ENCODE measurements around the gene TMEM131L.
"Not testable (repeated sequence)": the region's sequence is repeated elsewhere in the genome, so short reads cannot be mapped to it uniquely, and the experiment has no call there.

TMEM131L gene

DNA sequence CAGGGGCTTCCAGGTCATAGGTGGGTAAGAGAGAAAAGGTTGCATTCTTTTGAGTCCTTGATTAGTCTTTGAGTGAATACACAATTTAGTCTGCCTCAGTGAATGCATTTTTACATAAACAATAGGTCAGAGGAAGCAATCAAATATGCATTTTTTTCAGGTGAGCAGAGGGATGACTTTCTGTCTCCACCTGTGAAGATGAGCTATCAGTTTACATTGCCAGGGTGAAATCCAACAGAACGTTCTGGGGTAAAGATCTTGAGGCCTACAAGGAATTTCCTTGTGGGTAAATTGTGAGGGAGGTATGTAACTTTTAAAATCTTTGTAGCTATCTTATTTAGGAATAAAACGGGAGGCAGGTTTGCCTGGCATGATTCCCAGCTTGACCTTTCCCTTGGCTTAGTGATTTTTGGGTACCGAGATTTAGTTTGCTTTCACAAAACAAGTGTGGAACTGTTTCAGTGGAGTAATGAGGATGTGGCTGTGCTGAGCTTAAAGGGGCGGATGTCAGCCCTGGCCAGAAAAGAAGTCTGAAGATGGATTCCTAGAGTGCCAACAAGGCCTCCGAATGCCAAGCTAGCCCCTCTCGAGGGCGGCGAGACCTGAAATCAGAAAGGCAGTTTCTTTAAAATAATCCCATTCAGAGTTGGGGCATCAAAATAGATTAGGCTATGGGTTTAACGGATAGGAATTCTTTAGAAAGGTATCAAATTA lies 29.5 kb downstream of the TMEM131L start:
- H3K27me3 ChIP-seq (ENCODE audit: low read depth, low read length), result no peaks in the 10 kb centered on the region
- peaks cover 0 to 13% of the 10 kb centered on the region in 2 donors for H3K4me1 ChIP-seq (ENCODE audit: control insufficient read depth in 1 of 2, insufficient read depth in 2 of 2, low read length in 2 of 2)
- H3K4me3 ChIP-seq (ENCODE audit: low read depth in 1 of 2, low read length in 2 of 2), result no peak overlapping the region
- no peaks in the 10 kb centered on the region for H3K9me3 ChIP-seq (ENCODE audit: control insufficient read depth in 1 of 2, low read length in 2 of 2)
- H3K36me3 ChIP-seq (ENCODE audit: control insufficient read depth in 1 of 2, insufficient read depth in 2 of 2, low read length in 2 of 2), result no peaks in the 10 kb centered on the region
- no peak overlapping the region for H3K27ac ChIP-seq (ENCODE audit: low read length)

DNA sequence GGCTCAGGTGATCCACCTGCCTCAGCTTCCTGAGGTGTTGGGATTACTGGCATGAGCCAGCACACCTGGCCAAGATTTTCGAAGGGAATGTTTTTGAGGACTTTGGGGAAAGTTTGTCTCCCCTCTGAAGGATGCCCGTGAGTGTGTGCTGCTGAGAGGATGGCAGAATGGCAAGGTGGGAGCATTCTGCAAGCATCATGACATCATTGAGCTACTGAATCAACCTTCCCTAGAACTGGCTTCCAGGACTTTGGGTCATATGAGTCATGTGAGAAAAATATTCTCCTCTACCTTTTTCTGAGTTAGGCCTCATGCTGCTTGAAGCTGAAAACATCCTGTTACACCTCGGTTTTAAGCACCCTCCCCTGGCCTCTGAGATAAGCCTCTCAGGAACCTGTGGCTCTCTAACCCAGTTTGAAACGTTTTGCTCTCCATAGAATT lies 31.0 kb downstream of the TMEM131L start:
- Histone ChIP-seq H3K9me3 (ENCODE audit: control insufficient read depth in 1 of 2, low read length in 2 of 2) (no peaks in the 10 kb centered on the region), H3K4me3 (ENCODE audit: low read depth in 1 of 2, low read length in 2 of 2) (no peak overlapping the region), H3K27me3 (ENCODE audit: low read depth, low read length) (no peaks in the 10 kb centered on the region), H3K27ac (ENCODE audit: low read length) (peak overlapping the region; percentile 10), H3K36me3 (ENCODE audit: control insufficient read depth in 1 of 2, insufficient read depth in 2 of 2, low read length in 2 of 2) (no peaks in the 10 kb centered on the region), H3K4me1 (ENCODE audit: control insufficient read depth in 1 of 2, insufficient read depth in 2 of 2, low read length in 2 of 2) (peaks cover 0 to 13% of the 10 kb centered on the region in 2 donors)

DNA sequence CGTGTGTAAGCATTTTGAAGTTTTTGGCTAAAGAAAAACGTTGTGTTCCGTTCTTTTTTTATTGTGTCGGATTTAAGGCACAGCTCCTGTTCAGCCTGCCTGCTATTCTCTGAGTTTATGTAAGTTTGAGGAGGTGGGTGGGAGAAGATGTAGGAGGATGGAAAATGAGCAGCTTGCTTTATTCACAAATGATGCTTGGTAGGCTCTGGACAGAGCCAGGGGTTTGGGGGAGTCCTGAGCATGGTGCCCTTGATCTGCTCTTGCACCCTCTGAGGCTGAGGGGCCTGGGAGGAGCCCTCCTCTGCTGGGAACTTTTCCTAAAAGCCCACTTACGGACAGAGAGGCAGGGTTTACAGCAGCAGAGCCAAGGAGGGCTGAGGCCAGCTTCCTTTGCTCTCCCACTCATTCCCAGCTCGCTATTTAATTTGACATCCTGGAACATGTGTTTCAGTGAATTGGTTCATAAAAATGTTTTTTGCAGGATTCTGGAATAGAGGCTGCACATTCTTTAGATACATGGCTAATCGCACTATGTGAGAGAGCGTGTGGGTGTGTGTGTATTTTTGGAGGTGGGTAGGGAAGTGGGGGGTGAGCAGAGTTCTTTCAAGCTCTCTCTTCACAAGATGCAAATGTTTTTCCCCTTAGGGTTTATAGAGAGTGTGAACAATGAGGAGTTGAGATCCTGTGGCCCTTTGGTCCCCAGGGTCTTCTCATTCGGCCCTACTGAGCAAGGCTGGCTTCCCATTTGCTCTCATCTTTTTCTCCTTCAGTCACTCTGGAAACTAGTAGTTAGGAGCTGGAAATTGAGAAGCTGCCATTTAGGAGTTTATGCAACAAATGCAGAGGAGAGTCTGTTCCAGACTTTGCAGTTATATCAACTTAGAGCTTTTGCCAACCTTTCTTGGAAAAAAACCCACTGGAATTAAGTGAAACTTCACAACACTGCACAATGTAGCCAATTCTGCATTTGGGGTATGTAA lies 32.1 kb downstream of the TMEM131L start:
- Histone ChIP-seq H3K4me1 (ENCODE audit: control insufficient read depth in 1 of 2, insufficient read depth in 2 of 2, low read length in 2 of 2) (peaks cover 0 to 20% of the 10 kb centered on the region in 2 donors), H3K27ac (ENCODE audit: low read length) (peak overlapping the region; percentile 58), H3K4me3 (ENCODE audit: low read depth in 1 of 2, low read length in 2 of 2) (peak overlapping the region in 1 of 2 donors; percentile 2), H3K36me3 (ENCODE audit: control insufficient read depth in 1 of 2, insufficient read depth in 2 of 2, low read length in 2 of 2) (no peaks in the 10 kb centered on the region), H3K9me3 (ENCODE audit: control insufficient read depth in 1 of 2, low read length in 2 of 2) (no peaks in the 10 kb centered on the region), H3K27me3 (ENCODE audit: low read depth, low read length) (no peaks in the 10 kb centered on the region)

DNA sequence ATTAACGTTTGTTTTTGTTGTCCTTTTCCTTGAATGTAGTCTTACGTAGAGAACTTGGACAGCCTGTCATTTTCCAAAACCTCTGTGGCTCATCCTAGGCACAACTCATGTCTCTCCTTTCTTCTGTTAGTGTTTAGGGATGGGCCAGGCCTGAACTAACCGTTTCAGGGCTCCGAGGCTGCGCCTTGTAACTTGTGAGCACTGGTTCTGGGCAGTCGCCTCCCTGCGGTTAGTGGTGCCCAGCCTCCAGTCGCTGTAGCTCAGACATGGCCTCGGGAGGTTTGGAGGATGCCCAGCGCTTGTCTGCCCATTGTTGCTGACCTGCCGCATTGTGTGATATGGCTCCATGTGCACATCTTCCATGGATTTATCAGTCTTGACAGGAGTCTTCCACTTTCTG lies 32.8 kb downstream of the TMEM131L start:
- no peaks in the 10 kb centered on the region for H3K36me3 ChIP-seq (ENCODE audit: control insufficient read depth in 1 of 2, insufficient read depth in 2 of 2, low read length in 2 of 2)
- H3K4me1 ChIP-seq (ENCODE audit: control insufficient read depth in 1 of 2, insufficient read depth in 2 of 2, low read length in 2 of 2), result peaks cover 0 to 20% of the 10 kb centered on the region in 2 donors
- no peak overlapping the region for H3K4me3 ChIP-seq (ENCODE audit: low read depth in 1 of 2, low read length in 2 of 2)
- no peaks in the 10 kb centered on the region for H3K27me3 ChIP-seq (ENCODE audit: low read depth, low read length)
- H3K27ac ChIP-seq (ENCODE audit: low read length), result peak overlapping the region; percentile 0
- H3K9me3 ChIP-seq (ENCODE audit: control insufficient read depth in 1 of 2, low read length in 2 of 2), result no peaks in the 10 kb centered on the region

DNA sequence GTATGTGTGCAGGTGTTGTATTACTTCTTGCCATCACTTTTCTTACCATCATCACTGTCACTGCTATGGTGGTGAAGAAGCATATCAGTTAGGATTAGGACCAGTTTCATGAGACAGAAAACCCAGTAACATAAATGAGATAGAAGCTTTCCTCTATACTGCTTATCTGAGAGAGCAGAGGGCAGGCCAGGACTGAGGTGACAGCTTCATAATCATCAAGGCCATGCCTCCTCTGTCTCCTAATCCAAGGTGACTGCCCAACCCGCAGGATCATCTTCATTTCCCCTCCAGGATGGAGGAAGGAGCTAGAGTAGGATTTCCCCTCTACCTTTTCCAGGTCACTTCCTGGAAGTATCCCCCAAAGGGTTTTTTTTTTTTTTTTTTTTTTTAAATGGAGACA lies 35.4 kb downstream of the TMEM131L start:
- Histone ChIP-seq H3K4me1 (ENCODE audit: control insufficient read depth in 1 of 2, insufficient read depth in 2 of 2, low read length in 2 of 2) (peaks cover 0 to 20% of the 10 kb centered on the region in 2 donors), H3K36me3 (ENCODE audit: control insufficient read depth in 1 of 2, insufficient read depth in 2 of 2, low read length in 2 of 2) (no peaks in the 10 kb centered on the region), H3K27ac (ENCODE audit: low read length) (no peak overlapping the region), H3K4me3 (ENCODE audit: low read depth in 1 of 2, low read length in 2 of 2) (no peak overlapping the region), H3K9me3 (ENCODE audit: control insufficient read depth in 1 of 2, low read length in 2 of 2) (no peaks in the 10 kb centered on the region), H3K27me3 (ENCODE audit: low read depth, low read length) (no peaks in the 10 kb centered on the region)

DNA sequence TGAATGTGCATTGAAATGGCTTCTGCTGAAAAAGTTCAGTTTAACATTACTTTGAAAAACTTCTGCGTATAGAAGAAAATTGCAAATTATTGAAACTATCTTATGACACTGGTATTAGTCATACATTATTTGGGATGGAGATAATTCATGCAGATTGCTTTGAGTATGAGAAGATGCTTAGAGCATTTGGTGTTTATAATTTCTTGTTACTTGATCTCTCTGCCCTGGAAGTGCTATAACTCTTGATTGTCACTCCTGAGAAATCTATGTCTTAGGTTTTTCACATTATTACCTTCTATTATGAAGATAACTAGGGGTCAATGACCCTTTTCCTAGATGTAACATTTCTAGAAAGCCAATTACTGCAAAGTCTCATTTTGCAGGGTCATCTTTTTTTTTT lies 36.4 kb downstream of the TMEM131L start:
- no peak overlapping the region for H3K4me3 ChIP-seq (ENCODE audit: low read depth in 1 of 2, low read length in 2 of 2)
- H3K4me1 ChIP-seq (ENCODE audit: control insufficient read depth in 1 of 2, insufficient read depth in 2 of 2, low read length in 2 of 2), result peaks cover 0 to 20% of the 10 kb centered on the region in 2 donors
- no peak overlapping the region for H3K27ac ChIP-seq (ENCODE audit: low read length)

DNA sequence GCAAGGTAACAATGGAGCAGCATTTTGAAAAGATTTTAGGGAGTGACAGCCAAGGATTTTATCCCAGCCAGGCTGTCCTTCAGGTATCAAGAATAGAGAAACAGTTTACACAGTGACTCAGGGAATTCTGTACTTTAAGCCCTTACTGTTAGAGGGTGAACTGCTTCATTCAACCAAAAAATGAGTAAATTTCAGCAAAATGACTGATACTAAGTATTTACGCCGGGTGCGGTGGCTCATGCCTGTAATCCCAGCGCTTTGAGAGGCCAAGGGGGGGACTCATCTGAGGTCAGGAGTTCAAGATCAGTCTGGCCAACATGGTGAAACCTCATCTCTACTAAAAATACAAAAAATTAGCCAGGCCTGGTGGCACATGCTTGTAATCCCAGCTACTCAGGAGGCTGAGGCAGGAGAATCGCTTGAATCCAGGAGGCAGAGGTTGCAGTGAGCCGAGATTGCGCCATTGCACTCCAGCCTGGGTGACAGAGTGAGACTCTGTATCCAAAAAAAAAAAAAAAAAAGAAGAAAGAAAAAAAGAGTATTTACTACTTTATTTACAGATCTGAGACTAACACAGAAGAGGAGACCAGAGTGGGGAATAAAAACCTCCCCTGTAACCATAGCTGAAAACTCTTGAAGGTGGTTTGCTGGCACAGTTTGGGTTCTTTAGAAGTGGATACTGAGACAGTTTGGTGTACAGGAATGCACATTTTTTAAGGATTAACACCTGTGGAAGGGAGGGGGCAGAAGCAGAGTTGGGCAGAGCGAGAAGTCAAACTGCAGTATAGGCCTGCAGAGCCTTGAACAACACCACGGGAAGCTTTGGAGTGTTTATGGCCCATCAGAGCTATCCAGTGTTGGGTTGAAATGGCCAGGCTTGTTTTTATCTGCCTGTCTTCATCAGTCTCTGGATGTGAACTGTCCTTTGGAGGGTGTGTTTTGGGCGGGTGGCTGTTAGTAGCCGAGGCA lies 40.5 kb downstream of the TMEM131L start:
- Histone ChIP-seq H3K4me1 (ENCODE audit: control insufficient read depth in 1 of 2, insufficient read depth in 2 of 2, low read length in 2 of 2) (peaks cover 0 to 8% of the 10 kb centered on the region in 2 donors), H3K36me3 (ENCODE audit: control insufficient read depth in 1 of 2, insufficient read depth in 2 of 2, low read length in 2 of 2) (no peaks in the 10 kb centered on the region), H3K4me3 (ENCODE audit: low read depth in 1 of 2, low read length in 2 of 2) (no peak overlapping the region), H3K27ac (ENCODE audit: low read length) (no peak overlapping the region), H3K27me3 (ENCODE audit: low read depth, low read length) (no peaks in the 10 kb centered on the region), H3K9me3 (ENCODE audit: control insufficient read depth in 1 of 2, low read length in 2 of 2) (no peaks in the 10 kb centered on the region)

More for the DNA sequence above, 36.4 kb downstream of the TMEM131L start:
- Histone ChIP-seq H3K36me3 (ENCODE audit: control insufficient read depth in 1 of 2, insufficient read depth in 2 of 2, low read length in 2 of 2) (no peaks in the 10 kb centered on the region), H3K27me3 (ENCODE audit: low read depth, low read length) (no peaks in the 10 kb centered on the region), H3K9me3 (ENCODE audit: control insufficient read depth in 1 of 2, low read length in 2 of 2) (no peaks in the 10 kb centered on the region)

DNA sequence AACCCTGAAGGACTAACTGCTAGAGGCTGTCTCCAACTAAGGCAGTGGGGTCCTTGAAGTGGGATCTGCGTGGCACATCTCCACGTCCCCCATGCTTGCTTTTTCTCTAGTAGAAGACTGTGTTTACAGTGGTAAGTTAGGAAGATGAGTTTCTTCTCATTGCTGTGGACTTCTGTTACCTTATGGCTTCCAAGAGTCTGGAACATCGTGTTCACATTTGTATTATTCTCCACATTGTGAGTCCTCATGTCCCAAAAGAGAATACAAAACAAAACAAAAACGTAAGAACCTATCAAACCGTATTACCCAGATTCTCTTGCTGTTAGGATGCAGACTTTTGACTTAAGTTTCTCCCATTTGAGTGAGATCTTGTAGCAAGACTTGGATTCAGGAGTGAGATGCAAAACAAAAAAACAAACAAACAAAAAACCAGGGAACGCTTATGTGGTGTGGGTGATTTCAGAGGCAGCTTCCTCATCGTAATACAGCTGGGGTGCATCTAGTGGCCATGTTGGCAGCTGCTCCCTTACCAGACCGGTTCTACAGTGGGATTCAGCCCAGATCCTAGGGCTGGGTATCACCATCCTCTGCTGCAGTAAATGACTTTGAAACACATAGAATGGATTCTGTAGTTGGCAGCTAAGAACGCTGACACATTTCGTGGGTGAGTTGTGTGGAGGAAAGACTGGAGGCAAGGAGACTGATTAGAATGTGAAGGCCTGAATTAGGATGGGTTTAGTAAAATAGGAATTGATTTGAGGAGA lies 41.3 kb downstream of the TMEM131L start:
- Histone ChIP-seq H3K4me1 (ENCODE audit: control insufficient read depth in 1 of 2, insufficient read depth in 2 of 2, low read length in 2 of 2) (peaks cover 0 to 10% of the 10 kb centered on the region in 2 donors), H3K9me3 (ENCODE audit: control insufficient read depth in 1 of 2, low read length in 2 of 2) (no peaks in the 10 kb centered on the region), H3K36me3 (ENCODE audit: control insufficient read depth in 1 of 2, insufficient read depth in 2 of 2, low read length in 2 of 2) (no peaks in the 10 kb centered on the region), H3K27ac (ENCODE audit: low read length) (no peak overlapping the region), H3K27me3 (ENCODE audit: low read depth, low read length) (no peaks in the 10 kb centered on the region), H3K4me3 (ENCODE audit: low read depth in 1 of 2, low read length in 2 of 2) (no peak overlapping the region)

DNA sequence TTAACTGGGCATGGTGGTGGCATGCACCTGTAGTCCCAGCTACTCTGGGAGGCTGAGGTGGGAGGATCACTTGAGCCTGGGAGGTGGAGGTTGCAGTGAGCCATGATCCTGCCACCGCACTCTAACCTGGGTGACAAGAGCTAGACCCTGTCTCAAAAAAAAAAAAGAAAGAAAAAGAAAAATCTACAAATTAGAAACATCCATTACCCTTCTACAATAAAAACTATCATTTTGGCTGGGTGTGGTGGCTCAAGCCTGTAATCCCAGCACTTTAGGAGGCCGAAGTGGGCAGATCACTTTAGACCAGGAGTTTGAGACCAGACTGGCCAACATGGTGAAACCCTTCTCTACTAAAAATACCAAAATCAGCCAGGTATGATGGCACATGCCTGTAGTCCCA lies 43.1 kb downstream of the TMEM131L start:
- not testable (repeated sequence) for H3K4me1 ChIP-seq (ENCODE audit: control insufficient read depth in 1 of 2, insufficient read depth in 2 of 2, low read length in 2 of 2); H3K36me3 ChIP-seq (ENCODE audit: control insufficient read depth in 1 of 2, insufficient read depth in 2 of 2, low read length in 2 of 2); H3K27me3 ChIP-seq (ENCODE audit: low read depth, low read length); H3K4me3 ChIP-seq (ENCODE audit: low read depth in 1 of 2, low read length in 2 of 2); H3K27ac ChIP-seq (ENCODE audit: low read length); H3K9me3 ChIP-seq (ENCODE audit: control insufficient read depth in 1 of 2, low read length in 2 of 2)

DNA sequence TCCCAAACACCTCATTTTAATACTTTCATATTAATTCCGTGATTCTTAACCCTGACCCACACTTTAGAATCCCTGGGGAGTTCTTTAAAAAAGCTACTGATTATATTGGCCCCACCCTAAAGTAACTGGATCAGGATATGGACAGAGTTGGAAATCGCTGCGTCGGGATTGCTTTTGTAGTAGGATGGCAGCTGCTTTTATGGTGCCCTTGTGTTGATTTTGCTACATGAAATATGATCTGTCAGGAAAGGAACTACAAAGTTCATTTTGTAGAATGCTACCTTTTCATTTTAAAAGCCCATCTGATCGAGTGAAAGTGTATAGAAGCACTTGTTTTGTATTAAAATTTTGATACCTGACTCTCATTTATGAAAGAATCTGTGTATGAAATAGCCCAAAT lies 43.6 kb downstream of the TMEM131L start:
- no peak overlapping the region for H3K4me3 ChIP-seq (ENCODE audit: low read depth in 1 of 2, low read length in 2 of 2)
- H3K36me3 ChIP-seq (ENCODE audit: control insufficient read depth in 1 of 2, insufficient read depth in 2 of 2, low read length in 2 of 2), result no peaks in the 10 kb centered on the region
- no peak overlapping the region for H3K27ac ChIP-seq (ENCODE audit: low read length)
- H3K4me1 ChIP-seq (ENCODE audit: control insufficient read depth in 1 of 2, insufficient read depth in 2 of 2, low read length in 2 of 2), result peaks cover 0 to 9% of the 10 kb centered on the region in 2 donors
- no peaks in the 10 kb centered on the region for H3K9me3 ChIP-seq (ENCODE audit: control insufficient read depth in 1 of 2, low read length in 2 of 2)
- H3K27me3 ChIP-seq (ENCODE audit: low read depth, low read length), result no peaks in the 10 kb centered on the region

Data from muscle layer of duodenum (tissue), 2 donors.